H1 (cell line): ENCODE data around the gene GAS7. TPM values are rescaled to one million over a fixed set of nuclear protein-coding genes. Genes with fewer than 3 reads are reported as not detected.

Experiments used
- HDAC2 ChIP-seq, 2 experiments: fragments of 300-600 bp in 1 of 2; sonication (generic) in 1 of 2; IDR thresholded peaks; 2 replicates each; pipeline ENCODE4 v1.6.1; 2011 to 2012; ENCODE audit warnings: low read depth in 2 of 2, low read length in 2 of 2, mild to moderate bottlenecking in 2 of 2, moderate library complexity in 2 of 2, borderline replicate concordance in 1 of 2, inconsistent platforms in 1 of 2
- polyA plus RNA-seq, 7 experiments: library from polyadenylated mRNA; depleted of rRNA in 3 of 7; stranded (reverse) in 5 of 7; unstranded in 2 of 7; fragments of >200 nt in 5 of 7; fragments of 200-250 nt in 2 of 7; gene quantifications; 1 replicate in 5 of 7; 2 replicates in 1 of 7; 4 replicates in 1 of 7; pipeline versions ENCODE4 v1.2.1 to v1.2.3, GENCODE V29; 2011 to 2013; ENCODE audit warnings: missing spikeins in 2 of 7, mixed read lengths in 2 of 7
- total RNA-seq: library from RNA; stranded (reverse); fragmentation: NEBNext Ultra II Directional; extraction: Animal tissue kit (Norgen Biotek cat#: 25700); gene quantifications from 2 replicates; pipeline ENCODE4 v1.2.1, GENCODE V29; 2021

GAS7 gene
- total and polyA plus RNA-seq, 2 of the 8 experiments (the other 6 are each of a cell fraction or from before 2014, with no cell fraction given) = 5.0 to 14.5 TPM

- TF ChIP-seq HDAC2 (IDR thresholded peaks at IDR 0.05; ENCODE audit: borderline replicate concordance in 1 of 2, low read depth in 2 of 2, low read length in 2 of 2) = no peak
These were observed 151.3 kb downstream of the GAS7 start (continued) for GRCh38 chr17:10046786-10047785.
